Measurements from ENCODE around the gene CS.

- TF ChIP-seq NRF1 (IDR thresholded peaks at IDR 0.05; ENCODE audit: low read depth, low read length) (no peak), RCOR1 (IDR thresholded peaks at IDR 0.05; ENCODE audit: low read length) (no peak), REST (IDR thresholded peaks at IDR 0.05; ENCODE audit: low read depth, low read length) (no peak), CHD2 (IDR thresholded peaks at IDR 0.05; ENCODE audit: low read length, partially characterized antibody) (no peak), RFX5 (IDR thresholded peaks at IDR 0.05; ENCODE audit: low read length) (no peak)
- TF ChIP-seq, protein P1, sequence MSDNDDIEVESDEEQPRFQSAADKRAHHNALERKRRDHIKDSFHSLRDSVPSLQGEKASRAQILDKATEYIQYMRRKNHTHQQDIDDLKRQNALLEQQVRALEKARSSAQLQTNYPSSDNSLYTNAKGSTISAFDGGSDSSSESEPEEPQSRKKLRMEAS (IDR thresholded peaks at IDR 0.05; ENCODE audit: low read depth): no peak
- TF ChIP-seq, protein P2, sequence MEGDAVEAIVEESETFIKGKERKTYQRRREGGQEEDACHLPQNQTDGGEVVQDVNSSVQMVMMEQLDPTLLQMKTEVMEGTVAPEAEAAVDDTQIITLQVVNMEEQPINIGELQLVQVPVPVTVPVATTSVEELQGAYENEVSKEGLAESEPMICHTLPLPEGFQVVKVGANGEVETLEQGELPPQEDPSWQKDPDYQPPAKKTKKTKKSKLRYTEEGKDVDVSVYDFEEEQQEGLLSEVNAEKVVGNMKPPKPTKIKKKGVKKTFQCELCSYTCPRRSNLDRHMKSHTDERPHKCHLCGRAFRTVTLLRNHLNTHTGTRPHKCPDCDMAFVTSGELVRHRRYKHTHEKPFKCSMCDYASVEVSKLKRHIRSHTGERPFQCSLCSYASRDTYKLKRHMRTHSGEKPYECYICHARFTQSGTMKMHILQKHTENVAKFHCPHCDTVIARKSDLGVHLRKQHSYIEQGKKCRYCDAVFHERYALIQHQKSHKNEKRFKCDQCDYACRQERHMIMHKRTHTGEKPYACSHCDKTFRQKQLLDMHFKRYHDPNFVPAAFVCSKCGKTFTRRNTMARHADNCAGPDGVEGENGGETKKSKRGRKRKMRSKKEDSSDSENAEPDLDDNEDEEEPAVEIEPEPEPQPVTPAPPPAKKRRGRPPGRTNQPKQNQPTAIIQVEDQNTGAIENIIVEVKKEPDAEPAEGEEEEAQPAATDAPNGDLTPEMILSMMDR (IDR thresholded peaks at IDR 0.05): no peak
Observed at GRCh38 chr12:56332512-56333196, 32.5 kb upstream of the CS start.

Data from SK-N-SH (cell line).